ENCODE measurements around the gene LYZL2. TPM values are rescaled to one million over a fixed set of nuclear protein-coding genes. Genes with fewer than 3 reads are reported as not detected.
"Not testable (repeated sequence)": the region's sequence is repeated elsewhere in the genome, so short reads cannot be mapped to it uniquely, and the experiment has no call there.

Gene LYZL2
- total and polyA plus RNA-seq, 2 donors from 2014 or later = not detected

DNA sequence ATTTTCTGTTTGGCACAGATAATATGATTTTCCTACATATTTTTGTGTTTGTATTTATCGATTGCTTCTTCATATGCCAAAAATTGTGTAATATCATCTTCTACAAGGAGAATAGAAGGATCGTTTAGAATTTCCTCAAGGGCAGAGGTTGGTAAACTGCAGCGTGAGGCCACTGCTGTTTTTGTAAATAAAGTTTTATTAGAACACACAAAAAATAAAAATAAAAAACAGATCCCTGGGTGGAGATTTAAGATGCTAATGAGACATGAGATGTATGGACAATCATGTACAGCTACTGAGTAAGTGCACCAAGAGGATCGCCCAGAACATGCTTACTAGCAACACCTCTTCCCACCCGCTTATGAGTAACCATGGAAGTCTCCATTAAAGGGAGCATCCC is 9.6 kb downstream of the LYZL2 start:
- TF ChIP-seq, protein P1, sequence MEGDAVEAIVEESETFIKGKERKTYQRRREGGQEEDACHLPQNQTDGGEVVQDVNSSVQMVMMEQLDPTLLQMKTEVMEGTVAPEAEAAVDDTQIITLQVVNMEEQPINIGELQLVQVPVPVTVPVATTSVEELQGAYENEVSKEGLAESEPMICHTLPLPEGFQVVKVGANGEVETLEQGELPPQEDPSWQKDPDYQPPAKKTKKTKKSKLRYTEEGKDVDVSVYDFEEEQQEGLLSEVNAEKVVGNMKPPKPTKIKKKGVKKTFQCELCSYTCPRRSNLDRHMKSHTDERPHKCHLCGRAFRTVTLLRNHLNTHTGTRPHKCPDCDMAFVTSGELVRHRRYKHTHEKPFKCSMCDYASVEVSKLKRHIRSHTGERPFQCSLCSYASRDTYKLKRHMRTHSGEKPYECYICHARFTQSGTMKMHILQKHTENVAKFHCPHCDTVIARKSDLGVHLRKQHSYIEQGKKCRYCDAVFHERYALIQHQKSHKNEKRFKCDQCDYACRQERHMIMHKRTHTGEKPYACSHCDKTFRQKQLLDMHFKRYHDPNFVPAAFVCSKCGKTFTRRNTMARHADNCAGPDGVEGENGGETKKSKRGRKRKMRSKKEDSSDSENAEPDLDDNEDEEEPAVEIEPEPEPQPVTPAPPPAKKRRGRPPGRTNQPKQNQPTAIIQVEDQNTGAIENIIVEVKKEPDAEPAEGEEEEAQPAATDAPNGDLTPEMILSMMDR (IDR thresholded peaks at IDR 0.05; ENCODE audit: borderline replicate concordance, extremely low read depth, insufficient read depth) = no peak
- H3K4me3 ChIP-seq (ENCODE audit: low read length in 3 of 3) = no peak overlapping the region
- no peak overlapping the region for H3K9ac ChIP-seq (ENCODE audit: low read length in 3 of 3)
- intact Hi-C loops (cut with DNase I) = no loop called here
- DNase-seq = no peak
- H3K36me3 ChIP-seq (ENCODE audit: control insufficient read depth in 2 of 3, insufficient read depth in 3 of 3, low read length in 3 of 3) = no peaks in the 10 kb centered on the region
- no peak for FAIRE-seq
- H3K27ac ChIP-seq (ENCODE audit: low read depth in 2 of 2, low read length in 2 of 2) = no peak overlapping the region
- H3K4me1 ChIP-seq (ENCODE audit: control insufficient read depth in 2 of 3, insufficient read depth in 2 of 3, low read depth in 1 of 3, low read length in 3 of 3) = no peaks in the 10 kb centered on the region
- H3K27me3 ChIP-seq (ENCODE audit: control insufficient read depth, insufficient read depth, low read length) = no peaks in the 10 kb centered on the region
- H3K9me3 ChIP-seq (ENCODE audit: control insufficient read depth in 2 of 3, insufficient read depth in 1 of 3, low read length in 3 of 3) = no peaks in the 10 kb centered on the region

DNA sequence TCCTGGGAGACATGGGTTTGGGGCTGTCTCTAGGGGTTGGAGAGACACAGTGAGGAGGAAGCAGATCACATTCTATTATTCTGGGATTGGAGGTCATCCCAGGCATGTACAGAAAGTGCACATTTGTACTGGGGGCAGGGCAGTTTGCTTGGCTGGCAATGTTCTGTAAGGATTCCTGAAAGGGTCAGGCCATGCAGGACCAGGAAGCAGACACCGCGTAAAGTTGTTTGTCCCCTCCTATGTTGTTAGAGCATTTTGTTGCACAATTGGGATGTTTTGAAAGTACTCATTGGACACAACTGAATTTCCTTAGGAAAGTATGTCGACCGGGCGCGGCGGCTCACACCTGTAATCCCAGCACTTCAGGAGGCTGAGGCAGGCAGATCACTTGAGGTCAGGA is 12.5 kb downstream of the LYZL2 start:
- intact Hi-C loops (cut with DNase I) = no loop called here
- no peaks in the 10 kb centered on the region for H3K9me3 ChIP-seq (ENCODE audit: control insufficient read depth in 2 of 3, insufficient read depth in 1 of 3, low read length in 3 of 3)
- H3K27me3 ChIP-seq (ENCODE audit: control insufficient read depth, insufficient read depth, low read length) = no peaks in the 10 kb centered on the region
- H3K4me3 ChIP-seq (ENCODE audit: low read length in 3 of 3) = no peak overlapping the region
- no peak overlapping the region for H3K9ac ChIP-seq (ENCODE audit: low read length in 3 of 3)
- H3K27ac ChIP-seq (ENCODE audit: low read depth in 2 of 2, low read length in 2 of 2) = no peak overlapping the region
- no peaks in the 10 kb centered on the region for H3K36me3 ChIP-seq (ENCODE audit: control insufficient read depth in 2 of 3, insufficient read depth in 3 of 3, low read length in 3 of 3)
- DNase-seq (no peak), FAIRE-seq (no peak)
- no peaks in the 10 kb centered on the region for H3K4me1 ChIP-seq (ENCODE audit: control insufficient read depth in 2 of 3, insufficient read depth in 2 of 3, low read depth in 1 of 3, low read length in 3 of 3)
- TF ChIP-seq, protein P1 (IDR thresholded peaks at IDR 0.05; ENCODE audit: borderline replicate concordance, extremely low read depth, insufficient read depth) = no peak

DNA sequence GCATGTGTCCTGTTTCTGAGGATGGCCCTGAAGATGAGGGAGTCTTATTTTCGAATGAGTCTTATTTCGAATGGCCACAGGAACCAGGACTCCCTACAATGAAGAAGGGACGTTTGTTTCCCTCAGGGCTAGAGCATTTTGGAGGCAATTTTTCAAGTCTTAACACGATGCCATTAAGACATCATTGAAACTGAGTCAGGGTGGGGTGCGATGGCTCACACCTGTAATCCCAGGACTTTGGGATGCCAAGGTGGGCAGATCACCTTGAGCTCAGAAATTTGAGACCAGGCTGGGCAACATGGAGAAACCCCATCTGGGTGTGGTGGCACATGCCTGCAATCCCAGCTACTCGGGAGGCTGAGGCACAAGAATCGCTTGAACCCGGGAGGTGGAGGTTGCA is 18.5 kb downstream of the LYZL2 start:
- H3K27me3 ChIP-seq (ENCODE audit: control insufficient read depth, insufficient read depth, low read length); H3K9me3 ChIP-seq (ENCODE audit: control insufficient read depth in 2 of 3, insufficient read depth in 1 of 3, low read length in 3 of 3); FAIRE-seq; intact Hi-C loops (cut with DNase I); DNase-seq; H3K27ac ChIP-seq (ENCODE audit: low read depth in 2 of 2, low read length in 2 of 2); H3K4me3 ChIP-seq (ENCODE audit: low read length in 3 of 3); H3K4me1 ChIP-seq (ENCODE audit: control insufficient read depth in 2 of 3, insufficient read depth in 2 of 3, low read depth in 1 of 3, low read length in 3 of 3); H3K9ac ChIP-seq (ENCODE audit: low read length in 3 of 3); H3K36me3 ChIP-seq (ENCODE audit: control insufficient read depth in 2 of 3, insufficient read depth in 3 of 3, low read length in 3 of 3): not testable (repeated sequence)

DNA sequence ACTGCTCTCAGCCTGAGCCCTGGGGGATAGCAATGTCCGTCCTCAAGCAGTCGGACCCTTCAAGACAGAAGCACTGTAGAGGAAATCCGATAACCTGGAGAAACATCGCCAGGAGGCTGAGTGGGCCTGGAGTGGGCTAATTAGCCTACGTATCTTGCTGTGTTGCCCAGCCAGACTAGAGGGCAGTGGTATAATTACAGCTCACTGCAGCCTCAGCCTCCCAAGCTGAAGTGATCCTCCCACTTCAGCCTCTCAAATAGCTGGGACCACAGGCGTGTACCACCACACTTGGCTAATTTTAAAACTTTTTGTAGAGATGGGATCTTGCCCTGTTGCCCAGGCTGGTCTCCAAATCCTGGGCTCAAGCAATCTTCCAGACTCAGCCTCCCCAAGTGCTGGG is 21.7 kb downstream of the LYZL2 start:
- TF ChIP-seq, protein P1 (IDR thresholded peaks at IDR 0.05; ENCODE audit: borderline replicate concordance, extremely low read depth, insufficient read depth) = no peak
- intact Hi-C loops (cut with DNase I) = no loop called here
- no peaks in the 10 kb centered on the region for H3K4me1 ChIP-seq (ENCODE audit: control insufficient read depth in 2 of 3, insufficient read depth in 2 of 3, low read depth in 1 of 3, low read length in 3 of 3)
- H3K36me3 ChIP-seq (ENCODE audit: control insufficient read depth in 2 of 3, insufficient read depth in 3 of 3, low read length in 3 of 3) = no peaks in the 10 kb centered on the region
- no peaks in the 10 kb centered on the region for H3K27me3 ChIP-seq (ENCODE audit: control insufficient read depth, insufficient read depth, low read length)
- DNase-seq (no peak), FAIRE-seq (no peak)
- no peak overlapping the region for H3K27ac ChIP-seq (ENCODE audit: low read depth in 2 of 2, low read length in 2 of 2)
- H3K9ac ChIP-seq (ENCODE audit: low read length in 3 of 3) = no peak overlapping the region
- H3K9me3 ChIP-seq (ENCODE audit: control insufficient read depth in 2 of 3, insufficient read depth in 1 of 3, low read length in 3 of 3) = no peaks in the 10 kb centered on the region
- no peak overlapping the region for H3K4me3 ChIP-seq (ENCODE audit: low read length in 3 of 3)

Measured in kidney (tissue), 14 donors.